ENCODE measurements around the gene KCNH8.

KCNH8 gene

GRCh38 chr3:19365471-19365870 lies 217.2 kb downstream of the KCNH8 start:
- H3K18ac ChIP-seq (ENCODE audit: low read depth in 1 of 2, low read length in 2 of 2), result no peak overlapping the region
- H2BK15ac ChIP-seq (ENCODE audit: low read depth, poor library complexity, severe bottlenecking), result no peak overlapping the region
- no peak overlapping the region for H2BK120ac ChIP-seq (ENCODE audit: low read depth, low read length)
- H3K27me3 ChIP-seq (ENCODE audit: control insufficient read depth in 1 of 2, insufficient read depth in 1 of 2, low read length in 2 of 2), result no peaks in the 10 kb centered on the region
- no peak overlapping the region for H2AFZ ChIP-seq (ENCODE audit: low read depth, low read length)
- no peaks in the 10 kb centered on the region for H3K36me3 ChIP-seq (ENCODE audit: control insufficient read depth in 1 of 2, insufficient read depth in 2 of 2, low read depth in 1 of 2, low read length in 2 of 2)
- no peak overlapping the region for H3K14ac ChIP-seq (ENCODE audit: low read length in 2 of 2)
- WGBS, result 57% methylated on average over 2 of the region's 6 CpGs
- H3K4ac ChIP-seq (ENCODE audit: low read depth in 1 of 2, low read length in 2 of 2), result no peak overlapping the region
- no peak overlapping the region for H3K27ac ChIP-seq (ENCODE audit: low read length, poor library complexity, severe bottlenecking)
- no peaks in the 10 kb centered on the region for H3K4me1 ChIP-seq (ENCODE audit: control insufficient read depth, insufficient read depth, low read depth, low read length)
- H2AK5ac ChIP-seq (ENCODE audit: low read length, severe bottlenecking), result no peak overlapping the region
- no peak overlapping the region for H3K4me2 ChIP-seq (ENCODE audit: low read length, poor library complexity, severe bottlenecking)
- no peak overlapping the region for H3K23ac ChIP-seq (ENCODE audit: low read length in 2 of 2)
- no peak overlapping the region for H3K9ac ChIP-seq (ENCODE audit: low read length)
- H2BK12ac ChIP-seq (ENCODE audit: low read length in 2 of 2), result no peak overlapping the region
- no peak overlapping the region for H2BK5ac ChIP-seq (ENCODE audit: low read depth, low read length, poor library complexity, severe bottlenecking)
- DNase-seq, result no peak
- no peak overlapping the region for H4K91ac ChIP-seq (ENCODE audit: low read length)
- no peaks in the 10 kb centered on the region for H3K79me1 ChIP-seq (replicated peaks; ENCODE audit: low read length, poor library complexity, severe bottlenecking)
- H4K8ac ChIP-seq (ENCODE audit: low read length), result no peak overlapping the region
- H3K9me3 ChIP-seq (ENCODE audit: control insufficient read depth, low read length), result no peaks in the 10 kb centered on the region
- H3K4me3 ChIP-seq (ENCODE audit: insufficient read depth in 1 of 2, low read depth in 1 of 2, low read length in 2 of 2), result no peak overlapping the region

GRCh38 chr3:19384868-19385267 lies 236.6 kb downstream of the KCNH8 start:
- no peaks in the 10 kb centered on the region for H3K4me1 ChIP-seq (ENCODE audit: control insufficient read depth, insufficient read depth, low read depth, low read length)
- DNase-seq, result no peak
- no peak overlapping the region for H3K4ac ChIP-seq (ENCODE audit: low read depth in 1 of 2, low read length in 2 of 2)
- H3K27ac ChIP-seq (ENCODE audit: low read length, poor library complexity, severe bottlenecking), result no peak overlapping the region
- H3K4me2 ChIP-seq (ENCODE audit: low read length, poor library complexity, severe bottlenecking), result no peak overlapping the region
- no peak overlapping the region for H2AFZ ChIP-seq (ENCODE audit: low read depth, low read length)
- H2BK5ac ChIP-seq (ENCODE audit: low read depth, low read length, poor library complexity, severe bottlenecking), result no peak overlapping the region
- no peak overlapping the region for H2AK5ac ChIP-seq (ENCODE audit: low read length, severe bottlenecking)
- no peak overlapping the region for H2BK12ac ChIP-seq (ENCODE audit: low read length in 2 of 2)
- no peak overlapping the region for H3K18ac ChIP-seq (ENCODE audit: low read depth in 1 of 2, low read length in 2 of 2)
- no peak overlapping the region for H4K8ac ChIP-seq (ENCODE audit: low read length)
- H3K14ac ChIP-seq (ENCODE audit: low read length in 2 of 2), result no peak overlapping the region
- no peak overlapping the region for H3K4me3 ChIP-seq (ENCODE audit: insufficient read depth in 1 of 2, low read depth in 1 of 2, low read length in 2 of 2)
- no peak overlapping the region for H2BK15ac ChIP-seq (ENCODE audit: low read depth, poor library complexity, severe bottlenecking)
- no peak overlapping the region for H3K23ac ChIP-seq (ENCODE audit: low read length in 2 of 2)
- H3K79me1 ChIP-seq (replicated peaks; ENCODE audit: low read length, poor library complexity, severe bottlenecking), result no peaks in the 10 kb centered on the region
- no peak overlapping the region for H2BK120ac ChIP-seq (ENCODE audit: low read depth, low read length)
- H4K91ac ChIP-seq (ENCODE audit: low read length), result no peak overlapping the region
- no peaks in the 10 kb centered on the region for H3K36me3 ChIP-seq (ENCODE audit: control insufficient read depth in 1 of 2, insufficient read depth in 2 of 2, low read depth in 1 of 2, low read length in 2 of 2)
- 80% methylated on average over 3 of the region's 3 CpGs for WGBS
- no peaks in the 10 kb centered on the region for H3K9me3 ChIP-seq (ENCODE audit: control insufficient read depth, low read length)
- H3K9ac ChIP-seq (ENCODE audit: low read length), result no peak overlapping the region
- no peaks in the 10 kb centered on the region for H3K27me3 ChIP-seq (ENCODE audit: control insufficient read depth in 1 of 2, insufficient read depth in 1 of 2, low read length in 2 of 2)

DNA sequence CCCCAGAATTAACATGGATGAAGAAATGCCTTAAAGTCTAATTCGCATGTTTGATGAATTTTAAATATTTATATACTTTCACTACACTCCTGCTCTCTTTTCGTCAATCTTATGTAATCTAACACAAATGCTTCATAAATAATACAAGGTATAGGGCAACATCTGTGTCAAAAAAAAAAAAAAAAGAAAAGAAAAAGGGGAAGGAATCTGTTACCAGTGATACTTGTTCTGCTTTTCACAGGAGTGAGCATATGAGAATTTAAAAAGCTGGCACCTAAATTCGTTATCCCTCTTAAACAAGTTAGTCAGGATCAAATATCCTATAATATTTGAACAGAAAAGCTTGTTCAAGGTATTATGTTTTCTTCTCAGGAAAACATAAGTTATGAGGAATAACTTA lies 243.8 kb downstream of the KCNH8 start:
- H3K27ac ChIP-seq (ENCODE audit: low read length, poor library complexity, severe bottlenecking), result no peak overlapping the region
- no peak overlapping the region for H3K4ac ChIP-seq (ENCODE audit: low read depth in 1 of 2, low read length in 2 of 2)
- no peaks in the 10 kb centered on the region for H3K36me3 ChIP-seq (ENCODE audit: control insufficient read depth in 1 of 2, insufficient read depth in 2 of 2, low read depth in 1 of 2, low read length in 2 of 2)
- no peak for DNase-seq
- H4K8ac ChIP-seq (ENCODE audit: low read length), result no peak overlapping the region
- H2BK12ac ChIP-seq (ENCODE audit: low read length in 2 of 2), result no peak overlapping the region
- no peak overlapping the region for H2BK120ac ChIP-seq (ENCODE audit: low read depth, low read length)
- no peak overlapping the region for H3K18ac ChIP-seq (ENCODE audit: low read depth in 1 of 2, low read length in 2 of 2)
- H2BK15ac ChIP-seq (ENCODE audit: low read depth, poor library complexity, severe bottlenecking), result no peak overlapping the region
- no peak overlapping the region for H3K23ac ChIP-seq (ENCODE audit: low read length in 2 of 2)
- H3K14ac ChIP-seq (ENCODE audit: low read length in 2 of 2), result no peak overlapping the region
- no peak overlapping the region for H4K91ac ChIP-seq (ENCODE audit: low read length)
- H2BK5ac ChIP-seq (ENCODE audit: low read depth, low read length, poor library complexity, severe bottlenecking), result no peak overlapping the region
- no peaks in the 10 kb centered on the region for H3K79me1 ChIP-seq (replicated peaks; ENCODE audit: low read length, poor library complexity, severe bottlenecking)
- no peaks in the 10 kb centered on the region for H3K9me3 ChIP-seq (ENCODE audit: control insufficient read depth, low read length)
- no CpG with 5 or more reads among the region's 3 CpGs for WGBS
- no peak overlapping the region for H3K4me2 ChIP-seq (ENCODE audit: low read length, poor library complexity, severe bottlenecking)
- no peak overlapping the region for H2AK5ac ChIP-seq (ENCODE audit: low read length, severe bottlenecking)
- H3K4me3 ChIP-seq (ENCODE audit: insufficient read depth in 1 of 2, low read depth in 1 of 2, low read length in 2 of 2), result no peak overlapping the region
- no peak overlapping the region for H3K9ac ChIP-seq (ENCODE audit: low read length)
- H3K27me3 ChIP-seq (ENCODE audit: control insufficient read depth in 1 of 2, insufficient read depth in 1 of 2, low read length in 2 of 2), result no peaks in the 10 kb centered on the region
- no peaks in the 10 kb centered on the region for H3K4me1 ChIP-seq (ENCODE audit: control insufficient read depth, insufficient read depth, low read depth, low read length)
- H2AFZ ChIP-seq (ENCODE audit: low read depth, low read length), result no peak overlapping the region

DNA sequence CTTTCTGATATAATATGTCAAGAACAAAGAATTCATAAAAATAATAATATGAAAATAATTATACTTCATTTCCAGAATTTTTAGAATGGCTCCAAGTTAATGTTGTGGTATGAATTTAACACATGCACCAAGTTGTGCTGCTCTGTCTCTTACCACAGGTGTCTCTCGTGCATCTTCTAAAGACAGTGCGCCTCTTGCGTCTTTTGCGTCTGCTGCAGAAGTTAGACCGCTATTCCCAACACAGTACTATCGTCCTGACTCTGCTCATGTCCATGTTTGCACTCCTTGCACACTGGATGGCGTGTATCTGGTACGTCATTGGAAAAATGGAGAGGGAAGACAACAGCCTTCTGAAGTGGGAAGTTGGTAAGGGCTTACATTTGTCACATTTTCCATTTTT lies 246.6 kb downstream of the KCNH8 start:
- WGBS, result 80% methylated on average over 5 of the region's 8 CpGs

More for the DNA sequence above, 246.6 kb downstream of the KCNH8 start:
- H3K27me3 ChIP-seq (ENCODE audit: control insufficient read depth in 1 of 2, insufficient read depth in 1 of 2, low read length in 2 of 2), result no peaks in the 10 kb centered on the region
- no peak overlapping the region for H3K9ac ChIP-seq (ENCODE audit: low read length)
- H3K14ac ChIP-seq (ENCODE audit: low read length in 2 of 2), result no peak overlapping the region
- H2BK15ac ChIP-seq (ENCODE audit: low read depth, poor library complexity, severe bottlenecking), result no peak overlapping the region
- no peaks in the 10 kb centered on the region for H3K9me3 ChIP-seq (ENCODE audit: control insufficient read depth, low read length)
- H2AFZ ChIP-seq (ENCODE audit: low read depth, low read length), result no peak overlapping the region
- H4K91ac ChIP-seq (ENCODE audit: low read length), result no peak overlapping the region
- H3K36me3 ChIP-seq (ENCODE audit: control insufficient read depth in 1 of 2, insufficient read depth in 2 of 2, low read depth in 1 of 2, low read length in 2 of 2), result no peaks in the 10 kb centered on the region
- H3K4me1 ChIP-seq (ENCODE audit: control insufficient read depth, insufficient read depth, low read depth, low read length), result no peaks in the 10 kb centered on the region
- no peak overlapping the region for H4K8ac ChIP-seq (ENCODE audit: low read length)
- no peak overlapping the region for H3K27ac ChIP-seq (ENCODE audit: low read length, poor library complexity, severe bottlenecking)
- H3K4me3 ChIP-seq (ENCODE audit: insufficient read depth in 1 of 2, low read depth in 1 of 2, low read length in 2 of 2), result no peak overlapping the region
- no peak overlapping the region for H2BK12ac ChIP-seq (ENCODE audit: low read length in 2 of 2)
- no peak for DNase-seq
- no peak overlapping the region for H3K4ac ChIP-seq (ENCODE audit: low read depth in 1 of 2, low read length in 2 of 2)
- H3K23ac ChIP-seq (ENCODE audit: low read length in 2 of 2), result no peak overlapping the region
- no peak overlapping the region for H3K18ac ChIP-seq (ENCODE audit: low read depth in 1 of 2, low read length in 2 of 2)
- H3K4me2 ChIP-seq (ENCODE audit: low read length, poor library complexity, severe bottlenecking), result no peak overlapping the region
- no peak overlapping the region for H2BK5ac ChIP-seq (ENCODE audit: low read depth, low read length, poor library complexity, severe bottlenecking)
- no peak overlapping the region for H2AK5ac ChIP-seq (ENCODE audit: low read length, severe bottlenecking)
- no peaks in the 10 kb centered on the region for H3K79me1 ChIP-seq (replicated peaks; ENCODE audit: low read length, poor library complexity, severe bottlenecking)
- H2BK120ac ChIP-seq (ENCODE audit: low read depth, low read length), result no peak overlapping the region

All from mesenchymal stem cell (in vitro differentiated cells and primary cell).